Hippocampal formation (tissue), 2 donors: Measurements from ENCODE around the gene CCDC171.
"Not testable (repeated sequence)": the region's sequence is repeated elsewhere in the genome, so short reads cannot be mapped to it uniquely, and the experiment has no call there.

Source experiments
- DNase-seq, 2 donors: peaks; one replicate each; lab custom pipeline; 2025; lab: John Stamatoyannopoulos, UW

Gene CCDC171

DNA sequence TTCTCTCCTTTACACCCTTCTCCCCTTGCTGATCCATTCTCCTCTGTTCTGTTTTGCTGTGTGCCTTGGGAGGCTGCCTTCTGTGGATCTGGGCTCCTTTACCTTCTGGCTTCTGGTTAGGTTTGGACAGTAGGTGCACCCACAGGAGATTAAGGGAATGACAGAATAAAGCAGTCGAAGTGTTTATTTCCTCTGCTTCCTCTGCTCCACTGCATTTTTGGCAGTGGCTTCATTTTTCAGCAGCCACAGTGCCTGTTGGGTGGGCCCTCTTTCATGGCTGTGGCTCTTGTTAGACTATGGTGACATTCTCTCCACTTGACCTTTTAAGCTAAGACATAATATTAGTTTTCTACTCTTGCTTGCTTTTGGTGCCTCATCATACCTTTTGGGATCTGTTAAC lies 144.1 kb downstream of the CCDC171 start:
- DNase-seq = no peak

DNA sequence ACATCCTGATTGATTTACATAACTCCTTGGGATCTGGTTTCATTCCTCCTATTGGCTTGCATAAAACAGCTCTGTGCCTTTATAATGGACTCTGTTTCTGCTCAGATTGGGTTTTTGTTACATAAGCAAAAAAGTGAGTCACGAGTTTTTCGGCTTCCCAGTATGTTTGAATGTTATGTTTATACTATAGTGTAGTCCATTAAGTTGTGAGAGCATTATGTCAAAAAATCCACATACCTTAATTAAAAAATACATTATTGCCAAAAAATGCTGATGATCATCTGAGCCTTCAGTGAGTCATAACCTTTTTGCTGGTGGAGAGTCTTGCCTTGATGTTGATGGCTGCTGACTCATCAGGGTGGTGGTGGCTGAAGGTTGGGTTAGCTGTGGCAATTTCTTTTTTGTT lies 144.6 kb downstream of the CCDC171 start:
- DNase-seq = no peak

- not testable (repeated sequence) for DNase-seq
Measured at GRCh38 chr9:15699876-15700559, 147.2 kb downstream of the CCDC171 start.

DNA sequence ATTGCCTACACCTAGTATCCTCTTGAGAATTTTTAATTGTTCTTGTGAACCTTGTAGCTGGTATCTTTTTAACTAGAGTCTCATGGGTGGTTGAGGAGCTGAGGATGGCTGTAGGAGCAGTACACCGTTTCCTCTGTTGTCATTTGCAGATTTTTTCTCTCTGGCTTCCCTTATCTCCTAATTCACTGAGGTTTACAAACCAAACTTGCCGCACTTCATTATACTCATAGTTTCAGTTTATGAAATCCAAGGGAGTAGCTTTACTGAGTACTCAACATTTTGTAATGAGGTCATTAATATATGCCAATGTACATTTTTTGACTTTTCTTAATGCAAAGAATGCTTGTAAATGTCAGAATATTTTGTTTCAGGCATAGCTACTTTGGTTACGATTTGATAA lies 154.2 kb downstream of the CCDC171 start:
- no peak for DNase-seq

DNA sequence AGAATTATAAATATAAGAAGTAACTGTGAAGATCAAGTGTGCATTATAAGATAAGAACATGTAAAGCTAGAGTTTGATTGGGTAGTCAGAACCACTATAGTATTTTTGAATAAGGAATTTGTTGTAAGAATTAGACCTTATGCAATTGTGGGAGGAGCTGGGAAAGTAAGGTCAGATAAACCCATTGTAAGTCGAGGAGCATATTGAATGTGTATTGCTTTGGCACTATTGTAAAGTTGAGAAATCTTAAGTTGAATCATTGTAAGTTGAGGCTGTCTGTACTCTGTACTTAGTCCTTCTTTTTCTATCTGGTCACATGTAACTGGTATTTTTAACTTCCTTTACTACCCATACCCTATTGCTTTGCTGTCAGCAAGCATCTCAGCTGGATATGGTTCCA lies 158.7 kb downstream of the CCDC171 start:
- DNase-seq = no peak

DNA sequence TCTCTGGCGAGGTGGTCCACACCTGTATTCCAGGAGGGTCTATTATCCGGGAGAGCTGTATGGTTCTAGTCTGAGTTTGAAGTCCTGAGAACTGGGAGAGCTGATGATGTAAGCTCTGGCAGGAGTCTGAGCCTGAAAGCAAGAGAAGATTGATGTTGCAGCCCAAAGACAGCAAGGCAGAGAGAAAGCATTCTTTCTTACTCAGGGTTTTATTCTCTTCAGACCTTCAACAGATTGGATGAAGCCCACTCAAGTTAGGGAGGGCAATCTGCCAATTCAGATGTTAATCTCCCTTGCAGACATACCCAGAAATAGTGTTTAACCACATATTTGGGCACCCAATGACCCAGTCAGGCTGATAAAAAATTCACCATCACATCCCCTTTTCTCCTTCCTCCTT lies 159.1 kb downstream of the CCDC171 start:
- DNase-seq = no peak

DNA sequence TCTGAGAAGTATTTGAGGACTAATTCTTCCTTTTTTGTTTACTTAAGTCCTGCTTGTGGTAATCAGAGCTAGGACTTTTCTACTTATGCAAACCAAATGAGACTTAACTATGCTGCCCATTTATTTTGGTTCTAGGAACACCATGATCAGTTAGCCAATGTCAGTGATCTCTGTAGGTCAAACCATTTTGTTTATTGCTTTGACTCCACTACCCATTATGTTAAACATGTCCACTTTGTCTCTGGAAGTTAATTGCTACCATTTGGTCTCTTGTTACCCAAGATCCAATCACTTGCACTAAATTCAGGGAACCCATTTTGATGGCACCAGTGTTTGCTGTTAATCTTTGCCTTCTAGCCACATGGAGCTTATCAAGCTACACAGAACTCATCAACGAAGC lies 161.9 kb downstream of the CCDC171 start:
- no peak for DNase-seq

DNA sequence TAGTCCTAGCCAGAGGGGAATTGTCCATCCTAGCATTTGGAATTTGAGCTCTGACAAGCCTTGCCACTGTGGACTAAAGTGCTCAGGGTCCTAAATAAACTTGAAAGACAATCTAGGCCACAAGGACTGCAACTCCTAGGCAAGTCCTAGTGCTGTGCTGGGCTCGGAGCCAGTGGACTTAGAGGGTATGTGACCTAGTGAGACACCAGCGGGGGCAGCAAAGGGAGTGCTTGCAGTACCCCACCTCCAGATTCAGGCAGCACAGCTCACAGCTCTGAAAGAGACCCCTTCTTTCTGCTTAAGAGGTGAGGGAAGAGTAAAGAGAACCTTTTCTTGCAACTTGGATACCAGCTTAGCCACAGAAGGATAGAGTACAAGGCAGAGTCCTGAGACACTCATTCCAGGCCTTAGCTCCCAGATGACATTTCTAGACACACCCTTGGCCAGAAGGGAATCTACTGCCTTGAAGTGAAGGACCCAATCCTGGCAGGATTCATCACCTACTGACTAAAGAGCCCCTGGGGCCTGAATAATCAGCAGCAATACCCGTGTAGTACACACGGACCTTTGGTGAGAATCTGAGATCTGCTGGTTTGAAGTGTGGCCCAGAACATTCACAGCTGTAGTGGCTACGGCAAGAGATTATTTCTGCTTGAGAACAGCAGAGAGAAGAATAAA lies 164.6 kb downstream of the CCDC171 start:
- no peak for DNase-seq

- no peak for DNase-seq
Measured at GRCh38 chr9:15718423-15718822, 165.6 kb downstream of the CCDC171 start.

- no peak for DNase-seq
Measured at GRCh38 chr9:15720861-15721260, 168.0 kb downstream of the CCDC171 start.

DNA sequence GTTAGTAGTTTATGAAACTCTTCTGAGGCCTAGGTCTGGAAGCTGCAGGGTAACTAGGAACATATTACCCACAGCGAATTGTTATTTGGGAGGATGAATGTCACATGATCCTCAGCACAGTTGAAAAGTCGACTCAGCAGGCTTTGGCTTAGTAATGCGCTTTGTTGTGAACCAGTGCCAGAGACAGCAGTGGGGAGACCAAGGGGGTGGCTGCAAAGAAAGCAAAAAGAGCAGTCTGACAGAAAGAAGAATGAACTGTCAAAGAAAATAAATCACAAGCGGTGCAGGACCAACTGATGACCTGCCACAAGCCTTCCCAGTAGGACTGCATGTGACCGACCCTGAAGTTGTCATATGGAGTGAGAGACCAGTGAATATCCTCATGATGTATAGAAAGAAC lies 170.0 kb downstream of the CCDC171 start:
- DNase-seq = no peak

DNA sequence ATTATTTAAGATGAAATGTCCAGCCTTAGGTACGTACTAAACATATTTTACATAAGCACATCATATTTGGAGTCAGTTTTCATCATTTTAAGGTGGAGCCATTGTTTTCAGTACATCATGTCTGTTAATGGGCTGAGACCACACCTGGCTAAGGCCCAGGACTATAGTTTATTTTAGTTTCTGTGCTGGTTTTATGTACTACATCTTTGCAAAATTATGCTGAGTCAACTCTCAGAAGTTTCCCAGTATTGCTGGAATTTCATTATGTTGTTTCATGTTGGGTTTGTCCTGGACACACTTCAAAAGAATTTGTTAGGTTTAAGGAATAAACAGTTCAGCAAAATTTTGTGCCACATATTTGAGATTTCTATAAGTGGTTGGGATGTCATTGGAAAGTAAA lies 171.2 kb downstream of the CCDC171 start:
- no peak for DNase-seq

GRCh38 chr9:15724612-15725011 lies 171.8 kb downstream of the CCDC171 start:
- DNase-seq = no peak

DNA sequence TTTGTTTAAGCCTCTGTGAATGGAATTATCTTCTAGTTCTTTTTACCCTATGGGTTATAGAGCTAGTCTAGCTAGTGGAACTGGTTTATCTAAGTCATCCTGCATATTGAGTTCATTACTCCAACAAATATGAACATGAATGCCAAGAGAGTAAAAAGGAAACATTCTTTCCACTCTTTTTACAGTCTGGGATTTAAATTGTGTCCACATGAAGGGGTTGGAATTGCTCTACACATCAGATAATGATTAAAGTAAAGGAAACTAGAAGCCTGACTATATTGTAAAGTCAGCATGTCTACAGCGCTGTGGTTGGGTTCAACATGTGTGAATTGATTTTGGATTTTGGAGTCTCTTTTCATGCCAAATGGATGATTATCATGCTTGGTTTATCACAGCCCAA lies 173.1 kb downstream of the CCDC171 start:
- DNase-seq = no peak

GRCh38 chr9:15729507-15729906 lies 176.7 kb downstream of the CCDC171 start:
- DNase-seq = no peak

GRCh38 chr9:15735083-15735857 lies 182.4 kb downstream of the CCDC171 start:
- DNase-seq = no peak

DNA sequence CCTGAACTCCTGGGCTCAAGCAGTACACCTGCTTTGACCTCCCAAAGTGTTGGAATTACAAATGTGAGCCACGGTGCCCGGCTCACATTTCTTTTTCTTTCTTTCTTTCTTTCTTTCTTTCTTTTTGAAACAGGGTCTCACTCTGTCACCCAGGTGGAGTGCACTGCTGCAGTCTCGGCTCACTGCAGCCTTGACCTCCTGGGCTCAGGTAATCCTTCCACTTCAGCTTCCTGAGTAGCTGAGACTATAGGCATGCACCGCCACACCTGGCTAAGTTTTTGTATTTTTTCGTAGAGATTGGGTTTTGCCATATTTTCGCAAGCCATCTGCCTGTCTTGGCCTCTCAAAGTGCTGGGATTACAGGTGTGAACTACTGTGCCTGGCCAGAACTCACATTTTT lies 183.7 kb downstream of the CCDC171 start:
- no peak for DNase-seq

DNA sequence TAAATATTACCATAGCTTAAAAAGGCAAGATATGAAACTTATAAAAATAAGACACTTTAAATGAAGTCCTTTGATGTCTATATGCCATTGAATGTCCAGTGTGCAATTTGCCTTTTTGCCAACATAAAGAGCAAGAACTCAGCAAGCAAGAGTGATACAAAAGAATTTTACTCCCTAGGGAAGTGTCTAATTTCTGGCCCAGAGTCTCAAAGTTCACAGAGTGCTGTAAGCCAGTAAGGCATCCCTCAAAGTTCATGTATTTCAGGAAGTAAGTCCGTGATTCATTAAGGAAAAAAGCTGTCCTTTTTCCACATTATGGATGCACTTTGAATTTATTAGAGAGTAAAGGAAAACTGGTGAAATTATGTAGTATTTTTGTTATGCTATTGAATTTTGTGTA lies 185.2 kb downstream of the CCDC171 start:
- DNase-seq = no peak

DNA sequence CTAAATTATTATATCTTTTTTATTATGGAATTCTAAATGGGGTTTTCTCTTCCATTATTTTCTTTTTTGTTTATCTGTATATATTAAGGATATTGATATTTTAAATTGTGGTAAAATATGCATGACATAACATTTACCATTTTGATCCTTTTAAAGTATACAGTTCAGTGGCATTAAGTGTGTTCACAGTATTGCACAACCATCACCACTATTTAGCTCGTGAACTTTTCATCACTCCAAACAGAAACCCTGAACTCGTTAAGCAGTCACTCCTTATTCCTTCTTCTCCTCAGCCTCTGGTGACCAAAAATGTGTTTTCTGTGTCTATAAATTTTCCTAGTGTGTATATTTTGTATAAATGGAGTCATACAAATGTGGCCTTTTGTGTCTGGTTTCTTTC lies 188.2 kb downstream of the CCDC171 start:
- DNase-seq = no peak

DNA sequence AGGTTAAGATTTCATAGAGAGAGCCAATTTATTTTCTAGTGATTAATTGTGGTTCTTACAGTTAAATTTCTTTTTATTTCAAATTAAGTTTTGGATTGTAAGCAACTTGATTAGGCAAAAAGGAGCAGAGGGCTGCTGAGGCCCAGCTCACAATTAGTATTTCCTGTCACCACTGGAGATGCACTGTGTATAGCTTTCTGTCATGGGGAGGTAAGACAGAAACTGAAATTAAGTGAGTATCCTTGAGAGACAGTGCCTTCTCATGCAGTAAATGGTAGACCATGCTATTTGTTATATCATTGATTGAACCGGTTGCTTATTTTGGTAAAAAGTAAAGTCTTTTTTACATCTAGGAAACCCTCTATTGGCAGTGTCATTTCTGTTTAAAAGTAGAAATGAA lies 190.7 kb downstream of the CCDC171 start:
- no peak for DNase-seq

GRCh38 chr9:15744196-15744595 lies 191.4 kb downstream of the CCDC171 start:
- DNase-seq = no peak

- DNase-seq = no peak
Measured at GRCh38 chr9:15746905-15747304, 194.1 kb downstream of the CCDC171 start.

GRCh38 chr9:15755660-15756059 lies 202.8 kb downstream of the CCDC171 start:
- DNase-seq = no peak
